Measurements from ENCODE around the gene LRRC4B.
"Not testable (repeated sequence)": the region's sequence is repeated elsewhere in the genome, so short reads cannot be mapped to it uniquely, and the experiment has no call there.

The LRRC4B gene

GRCh38 chr19:50552540-50552939, 15.7 kb downstream of the LRRC4B start:
- no peak for DNase-seq (ENCODE audit: low spot score)

- DNase-seq (ENCODE audit: low spot score): no peak
Measured at GRCh38 chr19:50551715-50552187, 16.5 kb downstream of the LRRC4B start.

DNA sequence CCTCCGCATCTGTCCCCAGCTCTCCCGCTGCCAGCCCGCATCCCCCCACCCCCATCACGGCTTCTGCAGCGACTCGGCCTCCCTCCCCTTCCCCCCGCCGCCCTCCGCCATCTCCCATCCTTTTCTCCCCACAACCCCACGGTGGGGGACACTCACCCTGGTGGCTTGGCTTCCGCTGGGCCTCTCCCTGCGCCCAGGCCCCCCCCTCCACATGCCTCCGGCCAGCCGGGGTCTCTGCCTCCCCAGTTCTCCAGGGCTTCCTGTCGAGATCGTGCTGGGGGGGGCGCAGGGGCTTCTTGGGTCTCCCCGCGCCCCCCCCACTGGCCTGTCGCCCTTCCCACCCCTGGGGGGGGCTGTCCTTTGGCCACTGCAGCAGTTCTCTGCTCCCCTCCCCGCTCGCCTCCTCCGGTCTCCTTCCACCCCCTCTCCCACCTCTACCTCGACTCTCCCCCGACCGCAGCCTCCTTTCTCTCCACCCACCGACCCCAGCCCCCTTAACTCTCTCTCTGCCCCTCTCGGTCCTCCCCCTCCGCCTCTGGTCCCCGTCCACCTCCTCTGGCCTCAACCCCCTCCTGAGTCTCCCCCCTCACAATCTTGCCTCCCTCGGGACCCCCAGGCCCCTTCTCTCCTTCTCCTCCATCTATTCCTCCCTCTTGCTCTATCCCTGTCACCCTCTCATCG, 17.1 kb downstream of the LRRC4B start:
- no peak for DNase-seq (ENCODE audit: low spot score)

DNA sequence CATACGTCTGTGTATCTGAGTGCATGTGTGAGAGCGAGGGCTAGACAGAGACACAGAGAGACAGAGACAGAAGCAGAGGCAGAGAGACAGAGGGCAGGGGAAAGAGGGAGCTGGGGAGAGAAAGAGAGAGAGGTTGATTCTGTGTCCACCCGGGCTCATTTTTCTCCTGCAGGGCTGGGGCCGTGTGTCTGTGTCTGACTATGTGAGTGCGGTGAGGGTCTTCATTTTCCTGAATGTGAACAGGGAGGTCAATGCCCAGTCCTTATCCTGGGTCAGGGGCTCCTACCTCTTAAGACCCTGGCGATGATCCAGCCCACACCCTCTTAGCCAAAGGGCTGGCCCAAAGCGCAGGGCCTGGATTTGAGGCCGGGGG, 17.7 kb downstream of the LRRC4B start:
- no peak for DNase-seq (ENCODE audit: low spot score)

DNA sequence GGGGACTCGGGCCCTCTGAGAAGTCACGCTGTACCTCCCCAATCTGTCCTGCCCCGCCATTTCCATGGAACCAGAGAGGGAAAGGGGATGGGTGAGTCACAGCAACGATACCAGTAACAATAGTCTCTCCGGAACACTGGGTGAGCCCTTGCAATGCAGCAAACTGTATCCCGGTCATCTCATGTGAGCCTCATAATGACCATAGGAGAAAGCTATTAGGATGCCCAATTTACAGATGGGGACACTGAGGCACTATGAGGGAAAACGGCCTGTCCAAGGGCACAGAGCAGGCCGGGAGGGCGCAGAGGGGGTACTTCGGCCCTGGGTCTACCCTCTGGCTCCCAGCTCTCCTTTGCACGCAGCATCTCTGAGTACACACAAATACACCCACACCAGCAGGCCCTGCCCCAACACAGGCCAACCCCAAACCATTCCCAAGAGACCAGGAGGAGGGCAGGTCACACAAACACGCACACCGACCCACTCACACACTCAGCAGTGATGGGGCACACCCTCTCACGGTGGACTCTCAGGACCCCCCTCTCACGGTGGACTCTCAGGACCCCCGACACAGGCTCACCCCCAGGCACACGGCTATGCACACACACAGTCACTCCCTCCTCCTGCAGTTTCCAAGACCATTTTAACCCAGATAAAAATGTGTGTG, 18.2 kb downstream of the LRRC4B start:
- no peak for DNase-seq (ENCODE audit: low spot score)

GRCh38 chr19:50549059-50549926, 18.9 kb downstream of the LRRC4B start:
- DNase-seq (ENCODE audit: low spot score): no peak

DNA sequence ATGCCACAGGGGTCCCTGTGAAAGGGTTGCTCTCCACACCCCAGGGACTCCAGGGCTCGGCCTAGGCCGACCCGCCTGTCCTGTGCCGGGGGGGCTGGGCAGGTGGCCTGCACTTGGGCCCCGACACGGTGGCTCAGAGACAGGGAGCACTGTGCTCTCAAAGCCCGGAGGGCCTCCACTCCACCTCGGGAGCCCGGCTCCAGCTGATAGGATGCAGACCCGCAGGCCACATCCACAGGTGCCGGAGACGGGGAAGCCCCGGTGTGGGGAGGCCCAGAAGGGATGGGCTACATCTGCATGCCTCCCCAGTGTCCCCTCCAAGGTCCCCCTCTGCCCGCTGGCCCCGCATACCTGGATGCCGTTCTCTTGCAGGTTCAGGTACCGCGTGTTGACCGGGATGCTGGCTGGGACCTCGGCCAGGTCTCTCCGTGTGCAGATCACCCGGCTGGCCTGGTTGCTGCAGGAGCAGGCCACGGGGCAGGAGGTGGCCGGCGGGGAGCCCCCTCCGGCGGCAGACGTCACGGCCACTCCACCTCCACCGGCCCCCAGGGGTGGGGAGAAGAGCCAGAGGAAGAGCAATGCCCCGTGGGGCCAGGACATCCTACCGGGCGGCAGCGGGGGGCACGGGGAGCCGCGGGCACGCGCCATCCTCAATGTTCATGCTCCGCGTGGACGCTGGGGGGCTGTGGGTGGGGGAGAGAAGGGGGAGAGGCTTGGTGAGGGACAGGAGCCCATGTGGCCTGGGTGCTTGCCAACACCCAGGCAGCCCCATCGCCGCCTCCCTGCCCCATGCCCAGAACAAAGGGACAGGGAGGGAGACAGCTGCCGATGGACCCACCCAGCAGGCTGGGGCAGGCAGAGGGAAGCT, 19.8 kb downstream of the LRRC4B start:
- DNase-seq (ENCODE audit: low spot score): no peak

GRCh38 chr19:50547385-50548190, 20.6 kb downstream of the LRRC4B start:
- no peak for DNase-seq (ENCODE audit: low spot score)

- no peak for DNase-seq (ENCODE audit: low spot score)
Measured at GRCh38 chr19:50546527-50547221, 21.6 kb downstream of the LRRC4B start.

DNA sequence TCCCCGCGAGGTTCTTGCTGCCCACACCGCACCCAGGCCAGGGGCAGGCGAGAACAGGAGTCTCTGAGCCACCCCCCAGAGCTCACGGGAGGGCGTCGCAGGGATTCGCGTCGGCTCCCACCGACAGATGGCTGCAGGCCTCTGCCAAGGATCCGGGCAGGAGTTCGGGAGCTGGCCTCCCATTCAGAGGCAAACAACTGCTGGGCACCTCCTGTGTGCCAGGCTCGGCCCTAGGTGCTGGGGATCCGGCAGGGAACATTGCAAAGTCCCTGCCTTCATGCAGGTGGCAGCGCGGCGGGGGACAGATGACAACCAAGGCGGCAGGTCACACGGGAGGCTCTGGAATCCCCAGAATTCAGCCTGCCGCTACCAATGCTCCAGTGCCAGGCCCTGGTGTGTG, 25.3 kb downstream of the LRRC4B start:
- no peak for DNase-seq (ENCODE audit: low spot score)

GRCh38 chr19:50537769-50538230, 30.4 kb downstream of the LRRC4B start:
- peak; percentile 30 for DNase-seq (ENCODE audit: low spot score)

DNA sequence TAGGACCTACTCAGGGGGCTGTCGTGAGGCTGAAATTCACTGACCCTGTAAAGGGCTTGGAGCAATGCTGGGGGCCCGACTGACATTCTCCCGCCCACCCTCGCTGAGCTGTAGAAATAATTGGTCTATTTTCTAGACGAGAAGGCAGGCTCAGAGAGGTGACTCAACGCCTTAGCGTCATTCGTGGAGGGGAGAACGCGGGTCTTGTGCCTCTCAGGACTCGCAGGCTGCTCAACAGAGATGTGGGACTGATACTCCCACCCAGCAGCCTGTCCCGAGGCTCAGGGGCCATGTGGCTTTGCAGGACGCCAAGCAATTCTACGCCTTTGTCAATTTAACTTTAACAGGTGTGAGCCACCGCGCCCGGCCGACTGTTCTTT, 30.9 kb downstream of the LRRC4B start:
- no peak for DNase-seq (ENCODE audit: low spot score)

- no peak for DNase-seq (ENCODE audit: low spot score)
Measured at GRCh38 chr19:50536662-50537305, 31.5 kb downstream of the LRRC4B start.

DNA sequence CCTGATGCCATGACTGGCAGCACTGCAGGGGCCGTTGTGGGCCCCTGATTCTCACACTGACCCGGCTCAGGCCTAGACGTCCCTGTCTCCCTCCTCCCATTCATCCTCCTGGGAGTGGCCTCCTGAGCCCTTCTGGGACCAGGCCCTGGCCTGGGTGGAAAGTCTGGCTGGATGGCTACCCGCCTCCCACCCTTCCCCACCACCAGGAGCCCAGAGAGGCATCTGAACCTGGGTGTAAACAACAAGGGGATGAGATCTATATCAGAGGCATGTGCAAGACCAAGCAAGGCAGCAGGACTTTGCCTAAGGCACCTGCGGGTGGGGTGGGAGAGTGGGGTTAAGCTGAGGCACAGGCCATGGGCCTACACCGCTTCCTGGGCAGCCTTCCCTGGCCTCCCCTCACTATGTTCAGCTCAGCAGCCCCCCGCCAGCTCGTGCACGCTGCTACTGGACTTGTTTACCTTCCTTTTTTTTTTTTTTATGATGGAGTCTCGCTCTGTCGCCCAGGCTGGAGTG, 32.5 kb downstream of the LRRC4B start:
- no peak for DNase-seq (ENCODE audit: low spot score)

DNA sequence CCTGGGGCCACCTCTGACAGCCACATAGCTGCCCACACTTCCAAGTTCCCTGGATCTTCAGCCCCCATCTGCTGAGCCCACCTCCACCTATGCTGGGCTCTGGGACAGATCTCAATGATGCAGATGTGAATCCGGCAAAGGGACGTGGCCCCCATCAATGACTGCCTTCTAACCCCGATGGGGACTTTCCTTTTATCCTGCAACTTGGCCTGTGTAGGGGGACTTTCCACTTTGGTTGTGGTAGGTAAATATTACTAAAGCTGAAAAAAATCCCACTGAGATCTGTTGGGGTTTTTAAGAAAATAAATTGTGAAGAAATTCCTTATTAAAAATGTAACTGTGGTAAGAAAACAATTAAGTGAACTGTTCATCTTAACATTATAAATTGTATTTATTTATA, 33.8 kb downstream of the LRRC4B start:
- no peak for DNase-seq (ENCODE audit: low spot score)

DNA sequence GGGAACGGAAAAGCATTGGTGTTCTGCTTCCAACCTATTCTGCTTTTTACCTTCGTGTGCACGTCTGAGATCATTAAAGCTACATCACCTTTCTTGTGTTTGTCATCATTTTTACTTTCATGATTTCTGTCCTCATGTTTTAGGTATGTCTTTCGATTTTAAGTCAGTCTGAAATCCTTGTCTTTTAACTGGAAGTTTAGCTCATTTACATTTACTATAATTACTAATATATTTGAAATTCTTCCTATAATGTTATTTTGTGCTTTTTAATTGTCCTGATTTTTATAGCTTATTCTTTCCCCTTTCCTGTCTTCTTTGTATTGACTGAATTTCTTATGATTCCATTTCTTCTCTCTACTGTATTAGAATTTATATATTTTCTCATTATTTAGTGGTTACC, 35.3 kb downstream of the LRRC4B start:
- no peak for DNase-seq (ENCODE audit: low spot score)

DNA sequence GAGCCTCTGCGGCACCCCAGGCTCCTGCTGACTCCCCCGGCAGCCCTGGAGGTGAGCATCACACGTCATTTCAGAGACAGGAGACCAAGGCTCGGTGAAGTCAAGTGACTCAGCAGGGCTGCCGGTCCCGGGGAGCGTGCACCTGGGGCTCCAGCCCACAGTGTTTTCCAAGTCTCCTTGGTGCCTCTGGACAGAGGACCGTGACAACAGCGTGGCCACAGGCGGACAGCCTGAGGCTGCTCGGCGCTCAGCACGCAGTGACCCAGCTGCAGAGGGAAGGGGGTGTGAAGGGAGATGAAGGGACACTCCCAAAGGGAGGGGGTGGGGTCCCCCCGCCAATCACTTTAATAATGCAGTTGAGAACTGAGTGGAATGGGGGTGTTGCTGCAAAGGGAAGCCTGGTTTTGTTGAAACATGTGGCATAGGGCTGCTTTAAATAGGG, 37.0 kb downstream of the LRRC4B start:
- no peak for DNase-seq (ENCODE audit: low spot score)

GRCh38 chr19:50528052-50528451, 40.2 kb downstream of the LRRC4B start:
- not testable (repeated sequence) for DNase-seq (ENCODE audit: low spot score)

GRCh38 chr19:50522881-50523280, 45.4 kb downstream of the LRRC4B start:
- no peak for DNase-seq (ENCODE audit: low spot score)
